LNCAP (cell line): ENCODE measurements around the gene CDH22.

Experiments used
- TF ChIP-seq, protein P1 (sequence below): fragments of 450-650 bp; IDR thresholded peaks from 2 replicates; pipeline ENCODE4 v1.5.1; 2017; ENCODE audit warnings: mild to moderate bottlenecking

CDH22 gene

GRCh38 chr20:46227272-46227767 lies 81.0 kb downstream of the CDH22 start:
- TF ChIP-seq, protein P1, sequence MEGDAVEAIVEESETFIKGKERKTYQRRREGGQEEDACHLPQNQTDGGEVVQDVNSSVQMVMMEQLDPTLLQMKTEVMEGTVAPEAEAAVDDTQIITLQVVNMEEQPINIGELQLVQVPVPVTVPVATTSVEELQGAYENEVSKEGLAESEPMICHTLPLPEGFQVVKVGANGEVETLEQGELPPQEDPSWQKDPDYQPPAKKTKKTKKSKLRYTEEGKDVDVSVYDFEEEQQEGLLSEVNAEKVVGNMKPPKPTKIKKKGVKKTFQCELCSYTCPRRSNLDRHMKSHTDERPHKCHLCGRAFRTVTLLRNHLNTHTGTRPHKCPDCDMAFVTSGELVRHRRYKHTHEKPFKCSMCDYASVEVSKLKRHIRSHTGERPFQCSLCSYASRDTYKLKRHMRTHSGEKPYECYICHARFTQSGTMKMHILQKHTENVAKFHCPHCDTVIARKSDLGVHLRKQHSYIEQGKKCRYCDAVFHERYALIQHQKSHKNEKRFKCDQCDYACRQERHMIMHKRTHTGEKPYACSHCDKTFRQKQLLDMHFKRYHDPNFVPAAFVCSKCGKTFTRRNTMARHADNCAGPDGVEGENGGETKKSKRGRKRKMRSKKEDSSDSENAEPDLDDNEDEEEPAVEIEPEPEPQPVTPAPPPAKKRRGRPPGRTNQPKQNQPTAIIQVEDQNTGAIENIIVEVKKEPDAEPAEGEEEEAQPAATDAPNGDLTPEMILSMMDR, result no peak

DNA sequence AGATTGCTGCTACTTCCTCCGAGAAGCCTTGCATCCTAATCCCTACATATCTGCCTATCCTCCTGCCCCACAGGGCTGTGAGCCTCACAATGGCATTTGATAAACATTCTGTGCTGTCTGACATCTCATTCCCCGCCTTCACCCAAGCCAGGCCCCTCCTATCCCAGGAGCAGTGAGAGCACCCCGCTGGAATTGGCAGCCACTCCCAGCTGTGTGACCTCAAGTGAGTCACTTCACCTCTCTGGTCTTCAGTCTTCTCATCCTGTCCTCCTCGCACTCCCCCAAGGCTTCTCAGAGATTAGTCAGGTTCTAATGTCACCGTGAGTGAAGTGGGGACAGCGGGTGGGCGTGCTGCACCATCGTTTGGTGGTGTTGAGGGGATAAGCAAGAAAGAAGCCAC lies 81.7 kb downstream of the CDH22 start:
- TF ChIP-seq, protein P1, result no peak

- TF ChIP-seq, protein P1, result no peak
Measured at GRCh38 chr20:46222521-46223007, 85.7 kb downstream of the CDH22 start.

GRCh38 chr20:46221256-46221833 lies 87.0 kb downstream of the CDH22 start:
- TF ChIP-seq, protein P1, result no peak

DNA sequence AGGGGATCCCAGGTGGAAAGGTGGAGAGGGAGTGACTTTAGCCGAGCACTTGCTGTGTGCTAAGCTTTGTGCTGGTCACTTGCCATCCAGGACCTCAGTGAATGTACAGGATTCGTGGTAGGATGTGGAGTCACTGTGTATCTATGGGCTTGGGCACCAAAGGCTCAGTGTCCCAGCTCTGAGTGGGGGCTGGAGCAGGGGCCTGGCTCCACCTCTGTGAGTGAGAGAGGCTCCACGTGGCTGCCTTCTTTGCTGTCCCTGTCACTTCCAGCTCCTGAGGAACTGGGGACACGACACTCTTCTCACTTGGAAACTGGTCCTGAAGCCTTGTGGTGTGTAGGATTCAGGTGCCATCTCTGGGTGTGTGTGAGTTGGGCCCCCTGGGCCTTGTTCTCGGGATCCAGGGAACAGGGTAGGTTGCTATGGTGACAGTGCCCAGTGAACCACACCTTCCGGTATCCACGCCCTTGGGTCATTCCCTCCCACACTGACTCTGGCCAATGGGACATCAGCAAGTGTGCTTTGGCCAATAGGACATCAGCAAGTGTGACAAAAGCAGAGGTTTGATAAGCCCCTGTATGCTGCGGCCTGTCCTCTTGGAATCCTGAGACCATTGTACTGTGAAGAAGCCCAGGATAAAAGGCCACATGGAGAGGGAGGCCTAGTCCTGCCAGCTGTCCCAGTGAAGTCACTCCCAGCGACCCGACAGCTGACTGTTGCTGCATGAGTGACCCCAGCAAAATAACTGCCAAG lies 87.7 kb downstream of the CDH22 start:
- TF ChIP-seq, protein P1, result no peak

- TF ChIP-seq, protein P1, result no peak
Measured at GRCh38 chr20:46219920-46220319, 88.4 kb downstream of the CDH22 start.

DNA sequence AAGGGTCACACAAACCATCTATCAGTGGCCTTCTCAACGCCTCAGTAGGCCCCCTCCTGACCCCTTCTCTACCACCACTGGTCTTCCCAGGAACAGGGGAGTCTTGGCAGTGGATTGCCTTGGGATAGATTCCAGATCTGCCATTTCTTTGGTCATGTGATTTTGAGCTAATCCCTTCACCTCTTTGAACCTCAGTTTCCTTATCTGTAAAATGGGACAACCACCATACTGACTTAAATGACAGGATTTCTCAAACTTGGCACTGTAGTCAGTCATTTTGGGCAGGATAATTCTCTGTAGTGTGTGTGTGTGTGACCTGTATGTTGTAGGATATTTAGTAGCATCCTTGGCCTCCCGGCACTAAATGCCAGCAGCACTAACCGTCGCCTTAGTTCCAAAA lies 89.1 kb downstream of the CDH22 start:
- TF ChIP-seq, protein P1, result no peak
